Coronary artery (tissue), 2 donors: ENCODE measurements around the gene RFTN1.

ENCODE experiments used
- DNase-seq: peaks from one replicate; pipeline ENCODE4 v3.0.0-alpha.2; 2017; ENCODE audit warnings: low spot score
- H3K27ac ChIP-seq, 2 donors: fragments of 200-600 bp; sonication (generic); one replicate each; pipeline ENCODE4 v1.5.1; 2016 to 2019
- H3K4me3 ChIP-seq: fragments of 200-600 bp; sonication (generic); 2 replicates; pipeline ENCODE4 v1.5.1; 2016; ENCODE audit warnings: mild to moderate bottlenecking, moderate library complexity
- CTCF ChIP-seq: fragments of 200-600 bp; sonication (generic); IDR thresholded peaks from one replicate; pipeline ENCODE4 v1.5.1; 2019; ENCODE audit warnings: antibody characterized with exemption

Gene RFTN1

DNA sequence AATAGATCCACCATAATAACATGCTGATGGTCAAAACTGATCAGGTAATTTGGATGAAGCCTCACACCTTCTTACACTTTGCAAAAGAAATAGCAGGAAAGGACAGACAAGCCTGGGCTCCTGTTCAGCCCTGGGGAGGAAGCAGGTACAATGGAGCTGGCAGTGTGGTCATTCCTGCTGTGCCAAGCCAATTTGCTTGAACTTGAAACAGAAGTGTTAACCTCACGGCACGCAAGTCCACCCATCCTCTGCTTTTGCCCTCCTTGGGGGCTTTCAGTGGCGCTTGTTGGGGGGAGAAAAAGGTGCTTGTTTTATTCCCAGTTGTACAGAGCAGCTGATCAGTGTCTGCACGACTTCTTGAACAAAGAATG, 36.8 kb upstream of the RFTN1 start:
- H3K4me3 ChIP-seq, result peak overlapping the region; percentile 2
- no peak for DNase-seq
- H3K27ac ChIP-seq, result no peak overlapping the region
- TF ChIP-seq CTCF, result no peak

- no peak for TF ChIP-seq CTCF
- DNase-seq, result no peak
- no peak overlapping the region for H3K27ac ChIP-seq
- H3K4me3 ChIP-seq, result no peak overlapping the region
These were observed 35.2 kb upstream of the RFTN1 start for GRCh38 chr3:16548721-16549120.

GRCh38 chr3:16547561-16548357, 34.3 kb upstream of the RFTN1 start:
- no peak for TF ChIP-seq CTCF
- DNase-seq, result no peak
- Histone ChIP-seq H3K4me3 (no peak overlapping the region), H3K27ac (no peak overlapping the region)

DNA sequence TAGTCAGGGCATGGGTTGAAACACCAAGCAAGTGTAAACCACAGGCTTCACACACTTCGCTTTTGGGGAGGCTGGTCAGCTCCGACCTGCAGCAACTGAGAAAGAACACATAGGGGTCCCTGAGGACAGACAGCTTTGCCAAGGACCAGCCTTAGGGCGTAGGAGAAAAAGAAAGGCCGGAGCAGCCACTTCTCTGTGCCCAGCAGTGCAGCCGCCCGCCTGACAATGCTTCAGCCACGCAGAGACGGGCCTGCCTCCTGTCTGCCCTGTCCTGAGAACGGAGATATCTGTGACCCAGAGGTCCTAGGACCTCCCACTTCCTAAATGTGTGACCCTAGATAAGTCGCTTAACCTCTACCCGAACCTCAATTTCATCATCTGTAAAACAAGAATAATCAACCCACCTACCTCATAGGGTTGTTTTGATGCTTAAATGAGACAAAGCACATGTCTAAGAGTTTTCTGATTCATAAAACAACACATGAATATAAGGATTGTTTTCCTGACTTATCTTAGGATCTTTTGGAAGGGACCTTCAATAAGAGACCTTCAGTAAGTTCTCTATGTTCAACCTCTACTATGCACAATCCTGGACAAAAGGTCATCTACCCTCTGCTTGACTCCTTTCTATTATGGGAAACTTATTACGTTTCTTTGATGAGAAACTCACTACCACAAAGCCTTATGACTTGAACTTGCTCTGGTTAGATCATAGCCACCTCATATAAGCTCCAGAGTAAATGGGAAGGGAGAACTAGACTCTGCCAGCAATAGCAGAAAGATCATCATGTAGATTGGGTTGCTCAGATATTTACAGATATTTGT, 32.9 kb upstream of the RFTN1 start:
- Histone ChIP-seq H3K4me3 (no peak overlapping the region), H3K27ac (no peak overlapping the region)
- DNase-seq, result no peak
- TF ChIP-seq CTCF, result no peak

- TF ChIP-seq CTCF, result no peak
- Histone ChIP-seq H3K4me3 (no peak overlapping the region), H3K27ac (peak overlapping the region in 1 of 2 donors; percentile 62)
- no peak for DNase-seq
These were observed 32.1 kb upstream of the RFTN1 start for GRCh38 chr3:16545413-16546185.

DNA sequence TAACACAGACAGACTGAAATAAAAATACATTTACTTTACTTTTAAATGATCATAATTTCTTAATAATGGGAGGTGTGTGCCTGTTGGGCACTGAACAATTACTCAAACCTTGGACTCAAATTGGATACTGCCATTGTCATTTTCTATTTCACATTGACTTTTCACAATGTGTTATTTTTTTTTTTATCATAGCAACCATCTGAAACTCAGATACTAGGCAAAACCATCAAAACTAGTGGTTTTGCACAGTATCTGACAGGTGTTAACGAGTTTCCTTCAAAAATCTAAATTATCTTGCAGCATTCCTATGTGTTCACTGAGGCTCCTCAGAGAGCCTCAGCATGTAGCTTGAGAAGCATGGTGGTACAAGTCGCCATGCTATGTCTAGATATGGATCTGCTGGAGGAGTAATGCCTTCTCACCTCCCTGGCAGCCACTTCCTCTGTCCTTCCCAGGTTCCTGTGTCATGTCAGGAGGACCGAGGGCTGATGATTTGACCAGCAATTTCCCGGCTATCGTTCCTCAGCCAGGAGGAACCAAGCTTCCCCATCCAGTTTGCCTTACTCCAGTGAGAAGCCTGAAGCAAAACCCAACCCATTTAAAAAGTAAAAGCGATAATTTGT, 29.9 kb upstream of the RFTN1 start:
- Histone ChIP-seq H3K27ac (no peak overlapping the region), H3K4me3 (no peak overlapping the region)
- DNase-seq, result no peak
- no peak for TF ChIP-seq CTCF
